ENCODE data around the gene FAM98C. TPM values are rescaled to one million over a fixed set of nuclear protein-coding genes. Genes with fewer than 3 reads are reported as not detected.

Gene FAM98C
- total RNA-seq, 1 experiment from 2014 or later, result 10.5 TPM

GRCh38 chr19:38377052-38377451, 25.8 kb upstream of the FAM98C start:
- no peak for DNase-seq (ENCODE audit: low read depth)

- peak; percentile 57 for DNase-seq (ENCODE audit: low read depth)
These were observed 24.0 kb upstream of the FAM98C start for GRCh38 chr19:38378866-38379265.

GRCh38 chr19:38381138-38381537, 21.8 kb upstream of the FAM98C start:
- no peak for DNase-seq (ENCODE audit: low read depth)

GRCh38 chr19:38383184-38383583, 19.7 kb upstream of the FAM98C start:
- no peak for DNase-seq (ENCODE audit: low read depth)

GRCh38 chr19:38383743-38384142, 19.1 kb upstream of the FAM98C start:
- no peak for DNase-seq (ENCODE audit: low read depth)

GRCh38 chr19:38384209-38385027, 18.5 kb upstream of the FAM98C start:
- no peak for DNase-seq (ENCODE audit: low read depth)

GRCh38 chr19:38385057-38385803, 17.7 kb upstream of the FAM98C start:
- DNase-seq (ENCODE audit: low read depth), result no peak

GRCh38 chr19:38385804-38386257, 17.1 kb upstream of the FAM98C start:
- no peak for DNase-seq (ENCODE audit: low read depth)

- DNase-seq (ENCODE audit: low read depth), result no peak
These were observed 16.5 kb upstream of the FAM98C start for GRCh38 chr19:38386300-38386970.

GRCh38 chr19:38386971-38387549, 15.8 kb upstream of the FAM98C start:
- no peak for DNase-seq (ENCODE audit: low read depth)

GRCh38 chr19:38387550-38388348, 15.1 kb upstream of the FAM98C start, which contains the start of gene GGN:
Gene GGN, minus strand, starts transcription at chr19:38388034. Its CDS starts 773 bp downstream, at chr19:38387261.
- DNase-seq (ENCODE audit: low read depth), result peak; percentile 94

GRCh38 chr19:38388349-38389100, 14.4 kb upstream of the FAM98C start, which contains the start of gene SPRED3:
Gene SPRED3, plus strand, starts transcription at chr19:38388697. Its CDS starts 1,606 bp downstream, at chr19:38390303.
- DNase-seq (ENCODE audit: low read depth), result no peak

- peak; percentile 87 for DNase-seq (ENCODE audit: low read depth)
These were observed 13.6 kb upstream of the FAM98C start for GRCh38 chr19:38389101-38389925.

GRCh38 chr19:38389957-38390924, 12.7 kb upstream of the FAM98C start:
- DNase-seq (ENCODE audit: low read depth), result no peak

- DNase-seq (ENCODE audit: low read depth), result no peak
These were observed 10.9 kb upstream of the FAM98C start for GRCh38 chr19:38391911-38392464.

GRCh38 chr19:38392707-38393308, 10.1 kb upstream of the FAM98C start:
- peak; percentile 58 for DNase-seq (ENCODE audit: low read depth)

- no peak for DNase-seq (ENCODE audit: low read depth)
These were observed 8.4 kb upstream of the FAM98C start for GRCh38 chr19:38394488-38394887.

Data from M059J (cell line).